Left renal pelvis (tissue), 4 donors: Measurements from ENCODE around the gene GRN. TPM values are rescaled to one million over a fixed set of nuclear protein-coding genes. Genes with fewer than 3 reads are reported as not detected.

Source experiments
- DNase-seq, 4 donors: peaks; one replicate each; pipeline ENCODE4 v3.0.0-alpha.2; 2013; ENCODE audit warnings: low read depth in 4 of 4, low spot score in 3 of 4
- polyA plus RNA-seq, 4 donors: library from polyadenylated mRNA; unstranded; fragments of 120-200 nt; gene quantifications; one replicate each; pipeline ENCODE4 v1.2.1, GENCODE V29; 2013; ENCODE audit not compliant: insufficient read length in 4 of 4

The GRN gene
- polyA plus RNA-seq, 4 donors: 208 to 298 (median 242) TPM

DNA sequence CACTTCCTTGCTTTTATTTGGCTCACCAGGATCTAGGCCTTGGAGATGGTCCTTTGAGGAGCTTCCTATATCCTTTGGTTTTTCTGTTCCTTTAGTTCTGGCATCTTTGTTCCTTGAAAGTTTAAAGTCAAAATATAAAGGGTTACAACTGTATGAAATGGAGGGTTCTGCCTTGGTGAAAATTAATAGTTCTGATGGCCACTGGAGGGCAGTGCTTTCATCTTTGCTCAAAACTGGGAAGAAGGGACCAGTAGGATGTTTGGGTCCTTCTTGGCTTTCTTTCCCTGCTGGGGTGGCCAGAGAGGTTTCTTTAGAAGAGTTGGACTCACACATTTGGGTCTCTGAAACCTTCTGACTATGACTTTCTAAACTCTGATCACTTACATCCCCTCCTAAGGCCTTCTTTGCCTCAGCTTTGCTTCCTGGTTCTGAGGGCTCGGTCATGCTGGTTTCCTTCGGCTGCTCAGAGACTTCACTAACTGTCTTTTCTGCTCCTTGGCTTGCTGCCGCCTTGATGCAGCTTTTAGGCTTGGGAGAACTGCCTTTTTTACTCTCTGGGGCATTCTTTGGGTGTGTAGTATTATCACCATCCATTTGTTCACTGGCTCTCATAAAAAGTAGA lies 55.2 kb downstream of the GRN start:
- no peak for DNase-seq

Other genes with a start within 250 kb of the GRN start
- 10 to 100 TPM; 42.3 to 54.2 (median 47.3) TPM for gene HDAC5, start 221.7 kb upstream of the GRN start, polyA plus RNA-seq
- 1 to 10 TPM; 4.1 to 5.3 (median 4.6) TPM for gene HROB, start 203.4 kb upstream of the GRN start, polyA plus RNA-seq
- gene ASB16, start 174.6 kb upstream of the GRN start, polyA plus RNA-seq: 1 to 10 TPM; 1.1 to 4.0 (median 2.1) TPM
- 10 to 100 TPM; 40.0 to 54.2 (median 42.8) TPM for gene TMUB2, start 158.3 kb upstream of the GRN start, polyA plus RNA-seq
- gene ATXN7L3, start 145.4 kb upstream of the GRN start, polyA plus RNA-seq: 10 to 100 TPM; 54.6 to 71.1 (median 68.9) TPM
- gene UBTF, start 125.6 kb upstream of the GRN start, polyA plus RNA-seq: 100 to 1,000 TPM; 121 to 137 (median 129) TPM
- gene SLC4A1, start 77.2 kb upstream of the GRN start, polyA plus RNA-seq: 10 to 100 TPM in 1 of 4 donors, 1 to 10 TPM in 3; 7.6 to 60.4 (median 9.5) TPM
- 10 to 100 TPM in 1 of 4 donors, 1 to 10 TPM in 3; 1.5 to 12.2 (median 2.0) TPM for gene RUNDC3A, start 36.7 kb upstream of the GRN start, polyA plus RNA-seq
- gene SLC25A39, start 20.5 kb upstream of the GRN start, polyA plus RNA-seq: 100 to 1,000 TPM in 2 of 4 donors, 10 to 100 TPM in 2; 80.2 to 123 (median 106) TPM
- gene FAM171A2, start 18.6 kb downstream of the GRN start, polyA plus RNA-seq: 10 to 100 TPM; 31.5 to 67.0 (median 43.9) TPM
- 1 to 10 TPM; 4.3 to 10.0 (median 6.2) TPM for gene ITGA2B, start 44.3 kb downstream of the GRN start, polyA plus RNA-seq
- 10 to 100 TPM; 43.4 to 53.8 (median 47.0) TPM for gene GPATCH8, start 158.1 kb downstream of the GRN start, polyA plus RNA-seq
- gene FZD2, start 212.2 kb downstream of the GRN start, polyA plus RNA-seq: 10 to 100 TPM; 24.1 to 53.0 (median 34.0) TPM